Heart right ventricle (tissue), 16 donors: Measurements from ENCODE around the gene NIN. TPM values are rescaled to one million over a fixed set of nuclear protein-coding genes. Genes with fewer than 3 reads are reported as not detected.

Experiments used
- ATAC-seq, 8 donors: fragments of 200-7000 bp; cut with Tn5 transposase; one replicate each; pipeline ENCODE4 v1.9.1; 2020; ENCODE audit warnings: mild to moderate bottlenecking in 8 of 8, moderate library complexity in 8 of 8, moderate number of reproducible peaks in 1 of 8
- DNase-seq, 2 donors: peaks; one replicate each; pipeline ENCODE4 v3.0.0-alpha.2; 2020
- H3K27ac ChIP-seq, 10 donors: fragments of 200-600 bp; sonication (generic) in 2 of 10; one replicate each; pipeline versions ENCODE4 v1.5.0 to v1.8.0; 2020 to 2022; ENCODE audit warnings: mild to moderate bottlenecking in 3 of 10
- H3K27me3 ChIP-seq, 7 donors: fragments of 200-600 bp; one replicate each; pipeline ENCODE4 v1.8.0; 2021 to 2022; ENCODE audit warnings: mild to moderate bottlenecking in 2 of 7
- H3K36me3 ChIP-seq, 9 donors: fragments of 200-600 bp; sonication (generic) in 1 of 9; one replicate each; pipeline versions ENCODE4 v1.5.0 to v1.8.0; 2020 to 2022; ENCODE audit warnings: mild to moderate bottlenecking in 2 of 9
- H3K4me1 ChIP-seq, 9 donors: fragments of 200-600 bp; sonication (generic) in 1 of 9; one replicate each; pipeline versions ENCODE4 v1.5.0 to v1.8.0; 2020 to 2022; ENCODE audit warnings: mild to moderate bottlenecking in 4 of 9
- H3K4me3 ChIP-seq, 10 donors: fragments of 200-600 bp; sonication (generic) in 2 of 10; one replicate each; pipeline versions ENCODE4 v1.5.0 to v1.8.0; 2020 to 2022; ENCODE audit warnings: mild to moderate bottlenecking in 7 of 10, moderate library complexity in 2 of 10
- H3K9me3 ChIP-seq, 11 donors: fragments of 200-600 bp in 10 of 11; sonication (generic) in 2 of 11; one replicate each; pipeline versions ENCODE4 v1.5.0 to v1.8.0; 2013 to 2022; ENCODE audit warnings: mild to moderate bottlenecking in 2 of 11, control low read depth in 1 of 11, moderate library complexity in 1 of 11
- CTCF ChIP-seq, 9 donors: fragments of 200-600 bp; sonication (generic) in 2 of 9; IDR thresholded peaks; one replicate each; pipeline versions ENCODE4 v1.5.0 to v1.8.0; 2021 to 2022; ENCODE audit warnings: antibody characterized with exemption in 9 of 9, mild to moderate bottlenecking in 5 of 9, moderate library complexity in 1 of 9
- whole genome bisulfite sequencing, 2 donors: extraction: QIAGEN DNeasy Blood & Tissue Kit; methylation state at CpG; one replicate each; pipeline ENCODE4 v1.1.7; 2013; ENCODE audit warnings: inconsistent platforms in 1 of 2; 5-methylcytosine and 5-hydroxymethylcytosine counted together
- intact Hi-C, 10 donors: fragments of 100-400 bp; cut with DNase I; formaldehyde crosslinking; loops; one replicate each; pipeline versions ENCODE4 v1.11.1 to v1.14.2; 2022
- polyA plus RNA-seq, 2 donors: library from polyadenylated mRNA; stranded (reverse); fragments of 200-250 nt; gene quantifications; one replicate each; pipeline ENCODE4 v1.2.3, GENCODE V29; 2013
- total RNA-seq, 10 donors: library from RNA; stranded (reverse); fragmentation: NEBNext Ultra II Directional in 3 of 10; extraction: Animal tissue kit (Norgen Biotek cat#: 25700) in 3 of 10; gene quantifications; one replicate each; pipeline versions ENCODE4 v1.2.1 to v1.2.4, GENCODE V29; 2021 to 2023
- donor health status: Arrhythmogenic right ventricular cardiomyopathy.
- donor health status: ischemic (EF 13 %, LVEDD 7.1; RV severe dilation, severe dysfunction).
- donor health status: healthy with polysubstance abuse.
- donor health status: DM: no; HTN: yes; CAD: no.
- donor health status: DM: no; HTN: no; CAD: no.
- donor health status: ischemic (EF 25% LVEDD 6.9; RV normal size, moderate dysfunction).
- donor health status: ischemic (EF 25% LVEDD 5.7; RV mildly dilated, moderate dysfunction).
- donor health status: healthy.
- donor health status: DM: yes; HTN: yes; CAD: no.
- donor health status: Ischemic cardiomyopathy.
- donor health status: ischemic (EF 35%, LVEDD 5.7; RV mildly dilated, moderate dysfunction).
- donor health status: nonischemic (EF 11% LVEDD 7.7; RV severe dilation, severe dysfunction).
- donor health status: DM: yes; HTN: yes; CAD: no.
- donor health status: PGD.
- donor health status: ischemic (EF 29% LVEDD 5.4; RV normal size, mild dysfunction).
- donor health status: nonischemic (EF 23%, LVEDD 6.1; RV moderate dilation, normal function).

Gene NIN
- total and polyA plus RNA-seq, 12 donors = 4.0 to 38.7 (median 25.1) TPM

GRCh38 chr14:50675597-50675996 lies 155.4 kb downstream of the NIN start:
- DNase-seq (no peak), ATAC-seq (no peak)
- no peaks in the 10 kb centered on the region for H3K36me3 ChIP-seq
- intact Hi-C loops = no loop called here
- H3K4me1 ChIP-seq = peaks cover 0 to 28% (median 16%) of the 10 kb centered on the region in 9 donors
- H3K27me3 ChIP-seq = no peaks in the 10 kb centered on the region
- WGBS, 2 donors = 73 to 79% methylated on average over 2 of the region's 2 CpGs
- H3K9me3 ChIP-seq = no peaks in the 10 kb centered on the region
- no peak overlapping the region for H3K4me3 ChIP-seq
- H3K27ac ChIP-seq = no peak overlapping the region
- TF ChIP-seq CTCF (IDR thresholded peaks at IDR 0.05) = no peak

GRCh38 chr14:50670866-50671256 lies 160.1 kb downstream of the NIN start:
- DNase-seq (no peak), ATAC-seq (no peak)
- Histone ChIP-seq H3K4me1 (peaks cover 0 to 29% (median 12%) of the 10 kb centered on the region in 9 donors), H3K27ac (no peak overlapping the region), H3K9me3 (no peaks in the 10 kb centered on the region), H3K4me3 (no peak overlapping the region), H3K27me3 (no peaks in the 10 kb centered on the region), H3K36me3 (no peaks in the 10 kb centered on the region)
- 94 to 95% methylated on average over 6 of the region's 6 CpGs for WGBS, 2 donors
- TF ChIP-seq CTCF (IDR thresholded peaks at IDR 0.05) = no peak
- intact Hi-C loops = no loop called here

GRCh38 chr14:50670196-50670865 lies 160.6 kb downstream of the NIN start:
- WGBS, 2 donors = 91 to 92% methylated on average over 10 of the region's 10 CpGs
- no peak for DNase-seq
- Histone ChIP-seq H3K36me3 (no peaks in the 10 kb centered on the region), H3K4me3 (no peak overlapping the region), H3K27me3 (no peaks in the 10 kb centered on the region), H3K27ac (no peak overlapping the region), H3K4me1 (peaks cover 0 to 35% (median 17%) of the 10 kb centered on the region in 9 donors), H3K9me3 (no peaks in the 10 kb centered on the region)
- ATAC-seq = no peak
- no peak for TF ChIP-seq CTCF (IDR thresholded peaks at IDR 0.05)
- intact Hi-C loops = no loop called here

Other genes with a start within 250 kb of the NIN start
- 10 to 100 TPM; 26.9 to 32.6 (median 30.1) TPM for gene SAV1, start 162.9 kb downstream of the NIN start, total RNA-seq
- 10 to 100 TPM; 10.2 to 25.2 TPM for gene SAV1, start 162.9 kb downstream of the NIN start, polyA plus RNA-seq
- gene ABHD12B, start 40.9 kb upstream of the NIN start, total RNA-seq = not detected
- gene ABHD12B, start 40.9 kb upstream of the NIN start, polyA plus RNA-seq = not detected
- gene PYGL, start 113.3 kb upstream of the NIN start, total RNA-seq = 10 to 100 TPM in 2 of 10 donors, 1 to 10 TPM in 8; 2.9 to 18.6 (median 5.3) TPM
- 1 to 10 TPM; 5.1 to 6.4 TPM for gene PYGL, start 113.3 kb upstream of the NIN start, polyA plus RNA-seq